Activated CD8-positive, alpha-beta memory T cell treated with anti-CD3 and anti-CD28 coated beads for 48 hours (primary cell): ENCODE measurements around the gene ANKRD29.

Source experiments
- DNase-seq, 3 experiments: peaks; one replicate each; pipeline ENCODE4 v3.0.0-alpha.2; 2020; ENCODE audit warnings: low read depth in 2 of 3, low spot score in 2 of 3

The ANKRD29 gene

GRCh38 chr18:23684515-23685197 lies 21.9 kb upstream of the ANKRD29 start:
- DNase-seq, result no peak

DNA sequence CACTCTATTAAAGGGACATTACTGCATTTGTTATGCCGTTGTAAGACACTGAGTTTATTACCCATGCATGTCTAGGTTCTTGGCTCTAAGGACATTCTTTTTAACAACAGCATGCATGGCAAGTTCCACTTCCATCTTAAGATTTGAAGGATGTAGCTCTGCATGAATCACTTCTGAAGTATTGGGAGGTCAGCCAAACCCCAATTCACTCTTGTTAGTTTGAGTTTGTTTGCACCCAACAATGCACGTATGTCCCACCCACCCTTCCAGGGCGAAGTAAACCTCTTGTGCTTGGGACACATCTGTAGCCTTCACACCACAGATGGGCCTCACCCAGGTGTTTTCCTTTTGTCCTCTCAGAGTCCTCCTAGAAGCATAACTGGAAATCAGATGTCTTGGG lies 21.0 kb upstream of the ANKRD29 start:
- no peak for DNase-seq

DNA sequence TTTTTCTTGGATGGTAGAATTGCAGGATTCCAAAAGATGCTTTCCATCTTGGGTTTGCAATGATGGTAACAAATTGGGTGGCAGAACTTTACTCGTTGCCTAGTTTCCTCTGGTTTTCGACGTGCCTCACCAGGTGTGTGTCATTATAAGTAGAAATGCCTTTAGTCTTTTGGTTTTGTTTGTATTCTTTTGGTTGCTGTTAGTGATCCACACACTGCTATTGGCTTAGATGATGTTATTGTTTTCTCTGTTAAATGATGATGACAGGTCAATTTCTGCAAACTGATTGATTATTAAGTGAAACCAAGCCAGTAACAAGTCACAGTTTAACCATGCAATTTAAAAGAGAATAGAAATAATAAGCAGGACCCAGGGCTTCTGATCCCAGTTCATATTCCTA lies 20.4 kb upstream of the ANKRD29 start:
- DNase-seq, result no peak

GRCh38 chr18:23682472-23682871 lies 19.8 kb upstream of the ANKRD29 start:
- DNase-seq, result no peak

- no peak for DNase-seq
Measured at GRCh38 chr18:23682045-23682444, 19.3 kb upstream of the ANKRD29 start.

- no peak for DNase-seq
Measured at GRCh38 chr18:23675896-23676295, 13.2 kb upstream of the ANKRD29 start.

GRCh38 chr18:23675236-23675635 lies 12.5 kb upstream of the ANKRD29 start:
- DNase-seq, result no peak

DNA sequence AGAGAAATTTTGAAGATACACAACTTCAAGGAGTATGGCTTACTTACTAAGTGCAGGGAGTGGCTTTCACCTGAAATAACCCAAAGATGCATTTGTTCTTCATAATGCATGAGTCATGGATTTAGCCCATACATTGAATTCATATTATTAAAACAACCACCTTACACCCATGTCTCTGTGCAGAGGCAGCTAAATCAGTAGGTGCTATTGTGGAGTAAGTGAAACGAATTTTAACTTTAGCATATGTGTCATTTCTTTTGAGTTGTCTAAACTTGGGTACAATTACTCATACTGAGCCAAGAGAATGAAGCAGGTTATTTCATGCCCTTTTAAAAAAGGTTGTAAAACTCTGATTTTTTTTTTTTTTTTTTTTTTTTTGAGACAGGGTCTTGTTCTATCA lies 11.0 kb upstream of the ANKRD29 start:
- no peak for DNase-seq

GRCh38 chr18:23671564-23671963 lies 8.9 kb upstream of the ANKRD29 start:
- DNase-seq, result no peak

GRCh38 chr18:23669804-23670405 lies 7.2 kb upstream of the ANKRD29 start:
- DNase-seq, result no peak

DNA sequence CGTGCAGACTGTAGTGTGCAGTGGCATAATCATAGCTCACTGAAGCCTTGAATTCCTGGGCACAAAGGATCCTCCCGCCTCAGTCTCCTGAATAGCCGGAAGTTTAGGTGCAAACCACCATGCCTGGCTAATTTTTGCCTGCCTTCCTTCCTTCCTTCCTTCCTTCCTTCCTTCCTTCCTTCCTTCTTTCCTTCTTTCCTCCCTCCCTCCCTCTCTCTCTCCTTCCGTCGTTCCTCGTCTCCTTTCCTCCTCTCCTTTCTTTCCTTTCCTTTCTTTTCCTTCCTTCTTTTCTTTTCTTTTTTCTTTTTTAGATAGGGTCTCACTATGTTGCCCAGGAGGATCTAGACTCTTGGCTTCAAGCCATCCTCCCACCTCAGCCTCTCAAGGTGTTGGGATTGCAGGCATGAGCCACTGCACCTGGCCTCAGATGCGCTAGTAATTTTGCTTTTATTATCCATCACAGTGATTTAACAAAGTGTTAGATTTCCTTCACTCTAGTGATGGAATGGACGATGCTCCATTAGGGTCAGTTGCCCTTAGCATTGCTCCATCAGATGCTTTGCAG lies 6.6 kb upstream of the ANKRD29 start:
- no peak for DNase-seq

DNA sequence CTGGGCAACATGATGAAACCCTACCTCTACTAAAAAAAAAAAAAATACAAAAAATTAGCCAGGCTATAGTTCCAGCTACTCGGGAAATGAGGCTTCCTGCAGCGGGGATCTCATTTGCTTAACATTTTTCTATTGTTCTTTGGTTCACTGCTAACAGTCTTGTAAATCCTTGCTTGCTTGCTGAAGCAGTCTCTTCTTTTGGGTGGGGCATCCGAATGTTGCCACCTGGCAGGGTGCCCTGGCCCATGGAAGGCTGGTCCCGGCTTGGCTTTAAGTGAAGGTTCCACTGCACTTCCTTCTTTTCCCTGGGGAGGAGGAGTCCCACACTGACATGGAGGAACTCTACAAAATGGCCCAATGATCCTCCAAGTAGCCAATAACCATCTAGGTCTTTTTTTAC lies 6.0 kb upstream of the ANKRD29 start:
- DNase-seq, result no peak

GRCh38 chr18:23667114-23667513 lies 4.4 kb upstream of the ANKRD29 start:
- no peak for DNase-seq

DNA sequence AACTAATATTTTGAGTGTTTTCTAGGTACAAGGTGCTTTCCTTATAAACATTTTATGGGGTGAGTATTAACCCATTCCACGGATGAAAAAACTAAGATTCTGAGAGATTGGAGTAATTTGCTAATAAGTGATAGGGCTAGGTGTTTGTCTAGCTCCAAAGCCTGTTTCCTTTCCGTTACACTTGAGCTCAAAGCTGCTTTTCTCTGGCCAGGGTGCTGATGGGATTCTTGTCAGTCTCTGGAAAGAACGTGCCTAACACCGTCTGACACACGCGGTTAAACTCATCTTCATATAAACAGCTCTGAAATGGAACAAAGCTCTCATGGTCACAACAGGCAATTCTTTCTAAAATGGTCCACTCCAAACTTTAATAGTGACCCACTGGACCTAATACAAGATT lies 2.0 kb upstream of the ANKRD29 start:
- DNase-seq, result no peak

- DNase-seq, result no peak
Measured at GRCh38 chr18:23661735-23662308, 889 bp downstream of the ANKRD29 start.

DNA sequence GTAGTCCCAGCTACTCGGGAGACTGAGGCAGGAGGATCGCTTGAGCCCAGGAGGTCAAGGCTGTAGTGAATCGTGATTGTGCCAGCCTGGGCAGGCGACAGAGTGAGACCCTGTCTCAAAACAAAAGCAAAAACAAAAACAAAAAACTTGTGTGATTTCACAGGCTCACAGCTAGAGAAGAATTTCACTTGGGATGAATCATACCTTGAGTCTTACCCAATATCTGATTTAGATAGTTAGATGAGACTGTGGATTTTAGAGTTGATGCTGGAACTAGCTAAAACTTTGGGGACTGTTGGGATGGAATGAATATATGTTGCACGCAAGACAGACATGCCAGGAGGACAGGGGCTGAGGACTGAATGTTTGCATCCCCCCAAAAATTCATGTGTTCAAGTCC lies 4.4 kb downstream of the ANKRD29 start:
- DNase-seq, result no peak

DNA sequence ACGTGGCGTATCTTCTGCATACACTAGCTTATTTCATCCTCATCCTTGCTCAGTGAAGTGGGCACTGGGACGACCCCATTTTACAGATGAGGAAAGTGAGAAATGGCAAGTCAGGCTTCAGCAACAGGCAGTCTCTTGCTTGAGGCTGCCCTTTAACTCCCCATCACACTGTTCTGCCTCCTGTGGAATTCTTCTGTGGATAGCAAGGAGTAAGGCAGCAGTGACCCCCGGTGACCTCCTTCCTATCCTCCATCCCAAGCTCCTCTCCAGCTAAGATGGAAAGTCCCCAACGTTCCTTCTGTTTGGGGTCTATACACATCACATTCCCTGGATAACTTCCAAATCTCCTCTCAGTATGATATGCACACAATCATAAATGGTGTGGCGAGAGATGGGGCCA lies 10.5 kb downstream of the ANKRD29 start:
- DNase-seq, result no peak

DNA sequence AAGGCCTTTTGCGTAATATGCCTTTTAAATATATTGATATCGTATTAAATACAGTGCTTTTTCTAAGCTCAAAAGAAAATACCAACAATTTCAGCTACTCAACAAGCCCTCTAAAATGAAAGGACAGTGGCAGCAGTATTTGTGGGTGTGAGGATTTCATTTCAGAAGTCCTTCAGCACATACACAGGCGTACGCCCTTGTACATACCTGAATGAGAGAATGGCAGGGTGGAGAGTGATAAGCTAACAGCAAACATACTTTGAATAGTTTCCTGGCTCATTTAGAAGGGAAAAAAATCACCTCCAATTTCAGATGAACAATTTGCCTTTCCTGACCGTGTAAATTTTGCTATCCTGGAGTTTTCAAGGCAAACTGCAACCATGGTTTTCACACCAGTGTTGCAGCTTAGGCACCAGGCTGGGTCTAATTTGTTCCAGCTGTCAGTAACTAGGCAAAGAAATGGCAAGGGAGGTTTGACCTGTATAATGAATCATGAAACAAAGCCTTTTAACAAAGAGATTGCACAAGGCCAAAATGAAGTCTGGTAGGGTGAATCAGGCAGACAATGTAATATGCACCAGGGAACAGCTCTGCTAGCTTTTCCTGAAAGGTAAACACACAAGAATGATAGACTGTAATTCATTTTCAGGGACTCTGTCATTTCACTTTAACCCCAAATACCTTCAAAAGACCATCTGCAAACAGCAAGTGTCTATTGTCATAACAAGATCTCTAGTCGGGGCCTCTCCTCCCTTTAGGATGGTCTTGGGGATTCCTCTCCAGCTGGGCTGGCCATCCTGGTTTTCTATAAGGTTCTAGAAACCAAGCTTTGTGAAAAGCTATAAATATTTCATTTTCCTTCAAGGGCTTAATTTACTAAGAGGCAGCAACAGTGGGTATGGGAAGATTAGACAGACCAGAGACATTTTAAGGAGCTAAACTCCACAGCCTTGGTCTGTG lies 11.5 kb downstream of the ANKRD29 start:
- DNase-seq, result no peak

DNA sequence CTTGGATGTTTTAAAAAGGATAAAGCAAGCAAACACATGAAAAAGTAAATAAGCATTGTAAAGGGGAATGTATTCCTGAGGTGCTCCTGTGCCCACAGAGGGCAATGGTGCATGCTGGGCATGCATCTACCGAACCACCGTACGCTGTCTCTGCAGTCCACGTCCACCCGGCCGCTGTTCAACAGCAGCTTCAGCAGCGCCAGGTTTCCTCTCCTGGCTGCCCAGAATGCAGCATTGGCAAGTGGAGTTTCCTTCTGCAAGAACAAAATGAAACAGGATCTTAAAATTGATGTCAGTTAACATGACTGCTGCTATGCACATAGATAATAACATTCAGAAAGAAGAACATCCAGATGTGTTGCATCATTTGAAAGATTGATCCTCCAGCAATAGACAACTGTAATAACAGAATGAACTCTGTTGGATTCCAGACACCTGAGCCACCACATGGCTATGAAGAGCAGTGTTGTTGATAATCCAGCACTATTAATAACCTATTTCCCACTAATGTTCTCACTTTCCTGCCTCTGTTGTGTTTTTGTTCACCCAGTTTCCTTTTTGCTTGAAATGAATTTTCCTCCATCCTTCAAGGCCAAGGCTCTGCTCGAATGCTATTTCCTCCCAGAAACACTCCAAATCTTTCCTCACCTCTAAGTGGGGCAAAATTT lies 13.6 kb downstream of the ANKRD29 start:
- DNase-seq, result no peak

GRCh38 chr18:23648456-23648855 lies 14.3 kb downstream of the ANKRD29 start:
- no peak for DNase-seq

GRCh38 chr18:23646282-23646681 lies 16.4 kb downstream of the ANKRD29 start:
- DNase-seq, result no peak
